GM19023 (cell line): ENCODE data around the gene SEMA3F.
"Not testable (repeated sequence)": the region's sequence is repeated elsewhere in the genome, so short reads cannot be mapped to it uniquely, and the experiment has no call there.

Experiments
- ATAC-seq: cut with Tn5 transposase; IDR thresholded peaks from one replicate; pipeline ENCODE4 v1.9.1; 2021; ENCODE audit warnings: mild to moderate bottlenecking, moderate library complexity; ENCODE audit not compliant: unreplicated experiment

Gene SEMA3F

GRCh38 chr3:50227390-50228183, 72.5 kb downstream of the SEMA3F start:
- peak; percentile 78 for ATAC-seq

- ATAC-seq = not testable (repeated sequence)
These were observed 73.2 kb downstream of the SEMA3F start for GRCh38 chr3:50228184-50228763.

GRCh38 chr3:50229490-50229889, 74.4 kb downstream of the SEMA3F start:
- no peak for ATAC-seq

- no peak for ATAC-seq
These were observed 75.1 kb downstream of the SEMA3F start for GRCh38 chr3:50230104-50230793.

GRCh38 chr3:50230794-50231125, 75.6 kb downstream of the SEMA3F start:
- ATAC-seq = no peak

- ATAC-seq = no peak
These were observed 76.5 kb downstream of the SEMA3F start for GRCh38 chr3:50231581-50231980.

GRCh38 chr3:50232303-50232702, 77.2 kb downstream of the SEMA3F start:
- no peak for ATAC-seq

- ATAC-seq = no peak
These were observed 78.1 kb downstream of the SEMA3F start for GRCh38 chr3:50233176-50233575.

GRCh38 chr3:50235716-50236483, 80.8 kb downstream of the SEMA3F start, which contains the start of gene GNAI2:
GNAI2 (plus strand) TSS chr3:50236204; CDS start chr3:50236336, 132 bp downstream.
- peak; percentile 95 for ATAC-seq

GRCh38 chr3:50236484-50237132, 81.5 kb downstream of the SEMA3F start:
- no peak for ATAC-seq

GRCh38 chr3:50237133-50237651, 82.1 kb downstream of the SEMA3F start:
- no peak for ATAC-seq

- peak; percentile 19 for ATAC-seq
These were observed 82.8 kb downstream of the SEMA3F start for GRCh38 chr3:50237754-50238548.

- no peak for ATAC-seq
These were observed 83.5 kb downstream of the SEMA3F start for GRCh38 chr3:50238549-50239026.
